ENCODE measurements around the gene USP17L17. TPM values are rescaled to one million over a fixed set of nuclear protein-coding genes. Genes with fewer than 3 reads are reported as not detected.
"Not testable (repeated sequence)": the region's sequence is repeated elsewhere in the genome, so short reads cannot be mapped to it uniquely, and the experiment has no call there.

Gene USP17L17
- not detected for total RNA-seq

GRCh38 chr4:9243579-9243978 is at the start of gene USP17L17:
Gene USP17L17 (plus strand): TSS chr4:9243879. CDS start chr4:9243879, 0 bp downstream.
- TF ChIP-seq, protein P1, sequence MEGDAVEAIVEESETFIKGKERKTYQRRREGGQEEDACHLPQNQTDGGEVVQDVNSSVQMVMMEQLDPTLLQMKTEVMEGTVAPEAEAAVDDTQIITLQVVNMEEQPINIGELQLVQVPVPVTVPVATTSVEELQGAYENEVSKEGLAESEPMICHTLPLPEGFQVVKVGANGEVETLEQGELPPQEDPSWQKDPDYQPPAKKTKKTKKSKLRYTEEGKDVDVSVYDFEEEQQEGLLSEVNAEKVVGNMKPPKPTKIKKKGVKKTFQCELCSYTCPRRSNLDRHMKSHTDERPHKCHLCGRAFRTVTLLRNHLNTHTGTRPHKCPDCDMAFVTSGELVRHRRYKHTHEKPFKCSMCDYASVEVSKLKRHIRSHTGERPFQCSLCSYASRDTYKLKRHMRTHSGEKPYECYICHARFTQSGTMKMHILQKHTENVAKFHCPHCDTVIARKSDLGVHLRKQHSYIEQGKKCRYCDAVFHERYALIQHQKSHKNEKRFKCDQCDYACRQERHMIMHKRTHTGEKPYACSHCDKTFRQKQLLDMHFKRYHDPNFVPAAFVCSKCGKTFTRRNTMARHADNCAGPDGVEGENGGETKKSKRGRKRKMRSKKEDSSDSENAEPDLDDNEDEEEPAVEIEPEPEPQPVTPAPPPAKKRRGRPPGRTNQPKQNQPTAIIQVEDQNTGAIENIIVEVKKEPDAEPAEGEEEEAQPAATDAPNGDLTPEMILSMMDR (IDR thresholded peaks at IDR 0.05; ENCODE audit: low read depth) = not testable (repeated sequence)

DNA sequence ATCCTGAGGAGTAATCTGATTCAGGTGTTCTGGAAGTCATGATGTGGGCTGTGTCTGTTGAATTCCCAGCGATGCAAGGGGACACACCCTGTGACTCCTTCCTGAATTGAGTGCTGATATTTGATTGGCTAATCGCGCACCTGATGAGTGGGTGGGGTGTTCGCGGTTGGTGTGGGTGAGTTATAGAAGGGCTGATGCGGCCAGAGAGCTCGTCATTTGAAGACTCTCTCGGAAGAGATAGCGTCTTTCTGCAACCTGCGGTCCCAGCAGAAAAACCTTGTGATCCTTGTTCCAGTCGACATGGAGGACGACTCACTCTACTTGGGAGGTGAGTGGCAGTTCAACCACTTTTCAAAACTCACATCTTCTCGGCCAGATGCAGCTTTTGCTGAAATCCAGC is 33.3 kb upstream of the USP17L17 start, which contains the start of gene USP17L10:
Gene USP17L10, plus strand, starts transcription at position 301 of the 400 bp plus-strand sequence. Its CDS starts 0 bp downstream, at position 301.
- TF ChIP-seq, protein P1 (IDR thresholded peaks at IDR 0.05; ENCODE audit: low read depth) = not testable (repeated sequence)

DNA sequence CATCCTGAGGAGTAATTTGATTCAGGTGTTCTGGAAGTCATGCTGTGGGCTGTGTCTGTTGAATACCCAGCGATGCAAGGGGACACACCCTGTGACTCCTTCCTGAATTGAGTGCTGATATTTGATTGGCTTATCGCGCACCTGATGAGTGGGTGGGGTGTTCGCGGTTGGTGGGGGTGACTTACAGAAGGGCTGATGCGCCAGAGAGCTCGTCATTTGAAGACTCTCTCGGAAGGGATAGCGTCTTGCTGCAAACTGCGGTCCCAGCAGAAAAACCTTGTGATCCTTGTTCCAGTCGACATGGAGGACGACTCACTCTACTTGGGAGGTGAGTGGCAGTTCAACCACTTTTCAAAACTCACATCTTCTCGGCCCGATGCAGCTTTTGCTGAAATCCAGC is 28.6 kb upstream of the USP17L17 start, which contains the start of gene USP17L11:
Gene USP17L11, plus strand, starts transcription at position 301 of the 400 bp plus-strand sequence. Its CDS starts 0 bp downstream, at position 301.
- TF ChIP-seq, protein P1 (IDR thresholded peaks at IDR 0.05; ENCODE audit: low read depth) = not testable (repeated sequence)

DNA sequence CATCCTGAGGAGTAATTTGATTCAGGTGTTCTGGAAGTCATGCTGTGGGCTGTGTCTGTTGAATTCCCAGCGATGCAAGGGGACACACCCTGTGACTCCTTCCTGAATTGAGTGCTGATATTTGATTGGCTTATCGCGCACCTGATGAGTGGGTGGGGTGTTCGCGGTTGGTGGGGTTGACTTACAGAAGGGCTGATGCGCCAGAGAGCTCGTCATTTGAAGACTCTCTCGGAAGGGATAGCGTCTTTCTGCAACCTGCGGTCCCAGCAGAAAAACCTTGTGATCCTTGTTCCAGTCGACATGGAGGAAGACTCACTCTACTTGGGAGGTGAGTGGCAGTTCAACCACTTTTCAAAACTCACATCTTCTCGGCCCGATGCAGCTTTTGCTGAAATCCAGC is 23.8 kb upstream of the USP17L17 start, which contains the start of gene USP17L12:
Gene USP17L12, plus strand, starts transcription at position 301 of the 400 bp plus-strand sequence. Its CDS starts 0 bp downstream, at position 301.
- TF ChIP-seq, protein P1 (IDR thresholded peaks at IDR 0.05; ENCODE audit: low read depth) = not testable (repeated sequence)

DNA sequence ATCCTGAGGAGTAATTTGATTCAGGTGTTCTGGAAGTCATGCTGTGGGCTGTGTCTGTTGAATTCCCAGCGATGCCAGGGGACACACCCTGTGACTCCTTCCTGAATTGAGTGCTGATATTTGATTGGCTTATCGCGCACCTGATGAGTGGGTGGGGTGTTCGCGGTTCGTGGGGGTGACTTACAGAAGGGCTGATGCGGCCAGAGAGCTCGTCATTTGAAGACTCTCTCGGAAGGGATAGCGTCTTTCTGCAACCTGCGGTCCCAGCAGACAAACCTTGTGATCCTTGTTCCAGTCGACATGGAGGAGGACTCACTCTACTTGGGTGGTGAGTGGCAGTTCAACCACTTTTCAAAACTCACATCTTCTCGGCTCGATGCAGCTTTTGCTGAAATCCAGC is 19.1 kb upstream of the USP17L17 start, which contains the start of gene USP17L13:
Gene USP17L13, plus strand, starts transcription at position 301 of the 400 bp plus-strand sequence. Its CDS starts 0 bp downstream, at position 301.
- TF ChIP-seq, protein P1 (IDR thresholded peaks at IDR 0.05; ENCODE audit: low read depth) = not testable (repeated sequence)

- TF ChIP-seq, protein P1 (IDR thresholded peaks at IDR 0.05; ENCODE audit: low read depth) = not testable (repeated sequence)
Observed at GRCh38 chr4:9234085-9234484, 9.6 kb upstream of the USP17L17 start, which contains the start of gene USP17L15. Gene USP17L15 (plus strand): TSS chr4:9234385. CDS start chr4:9234385, 0 bp downstream.

DNA sequence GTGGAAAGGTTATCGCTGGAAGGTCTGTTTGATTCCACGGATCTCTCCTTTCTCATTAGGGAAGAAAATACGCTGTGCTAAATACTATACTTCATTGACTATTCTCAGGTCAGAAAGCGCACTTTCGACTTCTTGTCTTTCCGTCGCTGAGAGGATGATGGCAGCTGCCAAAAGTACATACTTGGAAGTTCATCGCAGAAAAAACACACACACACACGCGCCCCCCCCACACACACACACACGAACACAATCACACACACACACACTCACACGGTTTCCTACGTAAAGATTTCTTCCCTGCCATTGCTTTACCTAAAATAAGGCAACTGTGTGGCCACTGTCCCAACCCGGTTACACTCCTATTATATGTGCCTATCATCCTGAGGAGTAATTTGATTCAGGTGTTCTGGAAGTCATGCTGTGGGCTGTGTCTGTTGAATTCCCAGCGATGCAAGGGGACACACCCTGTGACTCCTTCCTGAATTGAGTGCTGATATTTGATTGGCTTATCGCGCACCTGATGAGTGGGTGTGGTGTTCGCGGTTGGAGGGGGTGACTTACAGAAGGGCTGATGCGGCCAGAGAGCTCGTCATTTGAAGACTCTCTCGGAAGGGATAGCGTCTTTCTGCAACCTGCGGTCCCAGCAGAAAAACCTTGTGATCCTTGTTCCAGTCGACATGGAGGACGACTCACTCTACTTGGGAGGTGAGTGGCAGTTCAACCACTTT is 4.4 kb downstream of the USP17L17 start, which contains the start of gene USP17L18:
Gene USP17L18, plus strand, starts transcription at position 678 of the 728 bp plus-strand sequence. Its CDS starts 0 bp downstream, at position 678.
- TF ChIP-seq, protein P1 (IDR thresholded peaks at IDR 0.05; ENCODE audit: low read depth) = not testable (repeated sequence)

Data from subcutaneous adipose tissue (tissue), 4 donors.